Activated T-helper 17 cell treated with anti-CD3 and anti-CD28 coated beads, Interleukin-2, amount 50 U/mL, for 72 hours (primary cell): ENCODE results near the gene PRG2. TPM values are rescaled to one million over a fixed set of nuclear protein-coding genes. Genes with fewer than 3 reads are reported as not detected.

Experiments used
- ATAC-seq: fragments of 150-1000 bp; cut with Tn5 transposase; replicated peaks from 2 replicates; pipeline ENCODE4 v1.10.0; 2021; ENCODE audit warnings: mild to moderate bottlenecking, moderate library complexity
- H3K27ac Mint-ChIP-seq: one replicate; pipeline ENCODE4 v1.8.0; 2022; ENCODE audit warnings: mixed read lengths
- H3K27me3 Mint-ChIP-seq: one replicate; pipeline ENCODE4 v1.8.0; 2022; ENCODE audit warnings: mixed read lengths
- H3K36me3 Mint-ChIP-seq: one replicate; pipeline ENCODE4 v1.8.0; 2022; ENCODE audit warnings: low read depth, mild to moderate bottlenecking, mixed read lengths
- H3K4me1 Mint-ChIP-seq: one replicate; pipeline ENCODE4 v1.8.0; 2022; ENCODE audit warnings: mixed read lengths
- H3K4me3 Mint-ChIP-seq: one replicate; pipeline ENCODE4 v1.8.0; 2022; ENCODE audit warnings: mild to moderate bottlenecking, mixed read lengths
- H3K9me3 Mint-ChIP-seq: one replicate; pipeline ENCODE4 v1.8.0; 2022; ENCODE audit warnings: mixed read lengths
- total RNA-seq, 2 donors: library from RNA; stranded (reverse); gene quantifications; one replicate each; pipeline ENCODE4 v1.2.3, GENCODE V29; 2022

PRG2 gene
- total RNA-seq, 2 donors from 2014 or later, result 2.2 to 6.2 TPM

DNA sequence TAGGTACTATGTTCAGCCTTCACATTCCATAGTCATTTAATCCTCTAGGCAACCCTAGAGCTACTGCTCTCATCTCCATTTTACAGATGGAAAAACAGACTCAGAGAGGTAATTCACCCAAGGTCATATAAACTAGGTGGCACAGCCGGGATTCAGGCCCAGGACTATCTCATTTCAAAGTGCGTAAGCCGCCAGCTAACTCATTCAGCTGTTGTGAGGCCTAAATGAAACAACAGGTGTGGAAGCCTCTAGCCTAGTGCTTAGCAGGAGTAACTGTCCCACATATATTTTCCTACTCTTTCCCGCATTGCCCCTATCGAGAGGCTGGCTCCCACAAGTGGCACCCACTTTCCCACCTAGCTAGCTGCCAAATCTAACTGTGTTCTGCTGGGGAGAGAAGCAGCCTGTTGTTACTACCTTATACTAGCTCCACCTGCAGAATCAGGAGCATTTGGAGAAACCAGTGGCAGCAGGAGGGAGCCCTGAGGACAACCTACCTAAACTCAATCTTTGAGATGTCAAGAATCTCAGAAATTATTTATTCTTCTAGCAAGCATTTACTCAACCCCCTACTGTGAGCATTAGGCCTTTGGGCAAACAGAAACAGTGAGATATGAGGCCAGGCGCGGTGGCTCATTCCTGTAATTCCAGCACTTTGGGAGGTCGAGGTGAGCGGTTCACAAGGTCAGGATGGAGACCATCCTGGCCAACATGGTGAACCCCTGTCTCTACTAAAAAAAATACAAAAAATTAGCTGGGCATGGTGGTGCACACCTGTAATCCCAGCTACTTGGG, 30.4 kb downstream of the PRG2 start:
- Mint-ChIP-seq H3K27me3 (peaks cover 8% of the 10 kb centered on the region), H3K27ac (no peak overlapping the region), H3K9me3 (no peaks in the 10 kb centered on the region), H3K36me3 (no peaks in the 10 kb centered on the region), H3K4me1 (no peaks in the 10 kb centered on the region), H3K4me3 (no peak overlapping the region)
- ATAC-seq, result no peak

DNA sequence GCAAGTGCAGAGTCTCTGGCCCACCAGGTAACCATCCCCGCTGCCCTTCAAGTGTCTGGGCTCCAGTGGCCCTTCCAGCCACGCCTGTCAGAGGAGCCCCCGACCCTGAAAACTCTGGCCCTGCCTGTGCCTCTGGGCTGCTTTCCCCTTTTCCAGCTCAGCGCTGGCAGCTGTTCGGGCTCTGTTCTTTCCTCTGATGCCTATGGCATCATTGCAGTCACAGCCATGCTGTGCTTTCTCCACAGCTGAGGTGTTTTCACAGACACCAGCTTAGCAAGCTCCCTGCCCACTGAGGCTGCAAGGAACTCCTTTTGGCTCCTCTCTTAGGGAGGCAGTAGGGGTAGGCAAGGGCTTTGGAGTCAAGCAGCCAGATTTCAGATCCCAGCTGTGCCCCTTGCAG, 31.1 kb downstream of the PRG2 start:
- no peak overlapping the region for H3K27ac Mint-ChIP-seq
- H3K9me3 Mint-ChIP-seq, result no peaks in the 10 kb centered on the region
- no peak for ATAC-seq
- no peaks in the 10 kb centered on the region for H3K4me1 Mint-ChIP-seq
- no peak overlapping the region for H3K4me3 Mint-ChIP-seq
- H3K27me3 Mint-ChIP-seq, result peaks cover 13% of the 10 kb centered on the region
- no peaks in the 10 kb centered on the region for H3K36me3 Mint-ChIP-seq

DNA sequence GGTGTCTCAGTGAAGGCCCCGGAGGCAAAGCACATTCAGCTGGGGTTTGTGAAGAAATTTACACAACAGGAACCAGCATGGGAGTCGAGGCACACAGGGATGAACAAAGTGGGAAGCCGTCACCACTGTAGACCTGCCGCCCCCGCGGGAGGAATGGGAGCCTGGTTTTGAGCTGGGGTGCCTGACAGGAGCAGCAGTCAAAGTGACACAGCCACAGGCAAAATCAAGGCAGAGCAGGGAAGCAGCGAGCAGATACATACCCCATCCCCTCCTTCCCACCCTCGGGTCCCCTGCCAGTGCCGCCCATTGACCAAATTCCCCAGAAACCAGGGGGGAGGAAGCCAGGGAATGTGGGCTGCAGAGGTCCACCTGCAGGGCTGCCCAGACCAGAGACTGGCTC, 31.5 kb downstream of the PRG2 start:
- no peak for ATAC-seq
- Mint-ChIP-seq H3K27me3 (peaks cover 15% of the 10 kb centered on the region), H3K9me3 (no peaks in the 10 kb centered on the region), H3K36me3 (no peaks in the 10 kb centered on the region), H3K27ac (no peak overlapping the region), H3K4me1 (no peaks in the 10 kb centered on the region), H3K4me3 (no peak overlapping the region)

DNA sequence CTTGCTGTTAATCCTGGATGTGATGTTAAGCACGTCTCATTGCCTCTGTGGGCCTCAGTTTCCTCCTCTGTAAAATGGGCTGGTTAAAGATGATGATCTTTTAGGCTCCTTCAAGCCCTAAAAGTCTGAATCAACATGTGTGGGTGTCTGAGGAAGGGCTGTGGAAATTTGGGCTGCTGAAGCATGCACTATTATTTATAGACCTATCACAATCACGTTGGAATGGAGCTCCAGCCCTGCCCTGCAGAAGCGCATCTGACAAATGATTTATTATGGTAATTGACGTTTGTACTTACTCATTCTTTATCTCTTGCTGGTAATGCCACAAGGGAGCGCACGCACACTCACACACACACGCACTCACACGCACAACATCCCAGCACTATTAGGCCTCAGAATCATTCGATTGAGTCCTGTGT, 31.9 kb downstream of the PRG2 start:
- Mint-ChIP-seq H3K4me1 (no peaks in the 10 kb centered on the region), H3K36me3 (no peaks in the 10 kb centered on the region), H3K27ac (no peak overlapping the region), H3K9me3 (no peaks in the 10 kb centered on the region), H3K4me3 (no peak overlapping the region), H3K27me3 (peaks cover 15% of the 10 kb centered on the region)
- ATAC-seq, result peak; percentile 26

DNA sequence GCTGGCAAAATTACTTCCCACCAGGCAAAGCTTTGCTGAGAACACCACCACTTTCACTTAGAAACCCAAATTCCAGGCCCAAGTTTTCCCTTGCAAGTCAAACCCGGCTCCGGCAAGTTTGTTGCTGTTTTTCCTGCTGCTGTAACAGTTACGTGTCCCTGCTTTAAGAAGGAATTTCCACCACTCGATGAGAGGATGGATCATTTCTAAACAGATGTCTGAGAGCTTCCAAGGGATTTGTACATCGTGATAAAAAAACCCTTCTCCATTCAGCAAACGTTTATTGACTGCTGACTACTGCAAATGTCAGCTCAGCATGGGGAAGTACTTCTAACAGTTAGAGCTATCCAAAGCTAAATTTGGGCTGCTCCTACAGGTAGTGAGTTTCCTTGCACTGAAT, 32.6 kb downstream of the PRG2 start:
- Mint-ChIP-seq H3K9me3 (no peaks in the 10 kb centered on the region), H3K36me3 (no peaks in the 10 kb centered on the region), H3K27me3 (peaks cover 9% of the 10 kb centered on the region), H3K27ac (no peak overlapping the region), H3K4me1 (no peaks in the 10 kb centered on the region), H3K4me3 (no peak overlapping the region)
- ATAC-seq, result no peak

DNA sequence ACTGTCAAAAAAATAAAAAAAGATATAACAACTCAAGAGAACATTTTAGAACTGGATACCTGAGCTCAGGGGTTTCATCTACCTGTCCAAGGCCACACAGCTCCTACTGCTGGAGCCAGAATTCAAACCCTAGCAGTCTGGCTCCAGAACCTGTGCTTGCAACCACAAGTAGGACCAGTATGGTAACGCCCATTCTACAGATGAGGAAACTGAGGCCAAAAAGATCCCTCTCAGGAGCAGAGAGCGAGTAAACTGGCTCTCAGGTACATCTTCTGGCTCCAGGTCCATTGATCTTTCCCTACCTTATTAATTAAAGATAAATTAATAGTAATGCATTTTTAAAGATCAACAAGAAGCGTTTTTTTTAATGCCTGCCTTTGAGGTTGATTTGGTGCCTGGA, 33.1 kb downstream of the PRG2 start:
- no peak for ATAC-seq
- Mint-ChIP-seq H3K4me3 (no peak overlapping the region), H3K27me3 (peaks cover 7% of the 10 kb centered on the region), H3K27ac (no peak overlapping the region), H3K9me3 (no peaks in the 10 kb centered on the region), H3K4me1 (no peaks in the 10 kb centered on the region), H3K36me3 (no peaks in the 10 kb centered on the region)

DNA sequence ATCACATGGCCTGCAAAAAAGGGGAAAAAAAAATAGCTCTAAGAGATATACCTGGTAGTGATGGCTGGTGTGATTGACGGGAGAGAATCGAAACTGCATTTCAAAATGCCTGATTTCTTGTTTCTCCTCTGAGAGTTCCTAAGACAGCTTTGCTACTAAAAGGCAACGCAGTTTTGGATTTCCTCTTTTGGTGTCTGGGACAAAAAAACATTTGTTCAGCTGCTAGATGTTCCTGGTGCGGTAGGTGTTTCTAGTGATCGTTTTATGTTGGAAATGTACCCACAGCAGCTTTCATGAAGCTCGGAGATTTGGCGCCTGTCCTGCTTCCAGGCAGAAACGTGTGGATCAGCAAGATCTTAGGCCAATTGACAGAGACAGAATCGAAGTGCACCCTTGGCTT, 34.2 kb downstream of the PRG2 start:
- H3K27ac Mint-ChIP-seq, result no peak overlapping the region
- H3K4me1 Mint-ChIP-seq, result no peaks in the 10 kb centered on the region
- H3K27me3 Mint-ChIP-seq, result peaks cover 7% of the 10 kb centered on the region
- no peak for ATAC-seq
- no peaks in the 10 kb centered on the region for H3K36me3 Mint-ChIP-seq
- no peaks in the 10 kb centered on the region for H3K9me3 Mint-ChIP-seq
- no peak overlapping the region for H3K4me3 Mint-ChIP-seq

DNA sequence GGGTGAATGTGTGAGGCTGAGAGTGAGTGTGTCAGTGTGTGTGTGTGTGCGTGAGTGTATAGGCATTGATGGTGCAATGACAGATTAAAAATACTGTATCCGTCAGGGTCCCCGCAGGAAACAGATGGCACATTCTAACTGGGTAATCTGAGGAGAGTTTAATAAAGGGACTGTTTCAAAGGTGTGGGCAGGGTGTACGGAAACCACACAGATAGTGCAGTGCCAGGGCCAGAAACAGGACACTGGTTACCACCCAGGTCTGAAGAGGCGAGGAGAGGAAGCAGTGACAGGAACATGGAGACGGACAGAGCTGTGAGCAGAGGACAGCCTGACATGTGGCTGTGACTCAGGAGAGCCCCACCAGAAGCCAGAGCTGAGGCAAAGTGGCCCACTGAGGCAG, 35.8 kb downstream of the PRG2 start:
- Mint-ChIP-seq H3K4me3 (no peak overlapping the region), H3K27me3 (peaks cover 7% of the 10 kb centered on the region), H3K4me1 (no peaks in the 10 kb centered on the region), H3K36me3 (no peaks in the 10 kb centered on the region), H3K27ac (no peak overlapping the region), H3K9me3 (no peaks in the 10 kb centered on the region)
- no peak for ATAC-seq

DNA sequence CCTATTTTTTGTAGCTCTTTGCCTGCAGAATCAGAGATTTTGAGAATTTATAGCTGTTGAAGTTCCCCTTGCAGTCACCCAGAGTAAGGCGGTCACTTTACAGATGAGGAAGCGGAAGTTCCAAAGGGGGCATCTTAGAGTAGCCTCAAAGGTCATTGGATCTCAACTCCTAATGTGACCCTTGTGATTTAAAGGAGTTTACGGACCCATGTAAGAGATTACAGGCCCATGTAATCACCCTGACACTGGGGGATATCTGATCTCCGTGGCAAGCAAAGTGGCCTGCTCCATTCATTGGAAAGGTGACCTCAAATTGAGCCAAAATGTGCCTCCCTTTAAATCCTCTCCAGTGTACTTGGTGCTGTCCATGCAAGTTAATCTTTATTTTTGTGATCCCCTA, 36.6 kb downstream of the PRG2 start:
- H3K27ac Mint-ChIP-seq, result no peak overlapping the region
- H3K4me3 Mint-ChIP-seq, result no peak overlapping the region
- H3K36me3 Mint-ChIP-seq, result no peaks in the 10 kb centered on the region
- no peaks in the 10 kb centered on the region for H3K4me1 Mint-ChIP-seq
- no peaks in the 10 kb centered on the region for H3K9me3 Mint-ChIP-seq
- H3K27me3 Mint-ChIP-seq, result peaks cover 7% of the 10 kb centered on the region
- no peak for ATAC-seq

DNA sequence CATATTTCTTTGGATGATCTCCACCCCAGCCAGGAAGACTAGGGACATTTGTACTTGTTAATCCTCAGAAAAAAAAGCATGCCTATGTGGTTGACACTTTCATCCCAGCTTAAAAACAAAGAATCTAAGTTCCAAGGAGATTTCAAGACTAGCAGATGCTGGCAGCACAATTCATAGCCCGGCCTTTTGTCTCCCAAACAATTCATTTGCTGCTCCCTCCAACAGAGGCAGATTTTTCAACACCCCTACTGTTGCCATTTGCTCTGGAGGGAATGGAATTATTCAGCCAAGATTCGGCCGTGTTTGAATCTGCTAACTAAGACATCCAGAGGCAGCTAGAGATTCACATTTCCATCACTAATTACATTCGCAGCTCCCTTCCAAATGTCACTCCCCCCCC, 37.0 kb downstream of the PRG2 start:
- no peaks in the 10 kb centered on the region for H3K9me3 Mint-ChIP-seq
- H3K27ac Mint-ChIP-seq, result no peak overlapping the region
- no peaks in the 10 kb centered on the region for H3K36me3 Mint-ChIP-seq
- H3K27me3 Mint-ChIP-seq, result peaks cover 7% of the 10 kb centered on the region
- H3K4me3 Mint-ChIP-seq, result no peak overlapping the region
- no peak for ATAC-seq
- H3K4me1 Mint-ChIP-seq, result no peaks in the 10 kb centered on the region

DNA sequence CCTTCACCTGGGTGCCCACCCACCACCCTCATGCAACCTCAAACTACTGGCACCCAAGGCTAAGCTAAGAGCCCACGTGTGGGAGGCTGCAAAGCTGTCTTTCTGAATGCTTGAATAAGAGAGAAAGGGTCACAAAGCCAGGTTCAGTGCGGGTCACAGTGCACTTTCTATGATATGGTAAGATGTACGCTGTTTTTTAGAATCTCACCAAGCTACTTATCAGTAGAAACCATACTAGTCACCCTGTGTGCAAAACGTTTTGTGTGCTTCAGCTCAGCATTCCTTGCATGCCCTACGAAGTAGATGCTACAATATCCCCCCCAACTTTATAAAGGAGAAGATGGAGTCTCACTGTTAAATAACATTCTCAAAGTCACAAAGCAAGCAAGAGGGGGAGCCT, 37.4 kb downstream of the PRG2 start:
- no peak for ATAC-seq
- H3K9me3 Mint-ChIP-seq, result no peaks in the 10 kb centered on the region
- H3K36me3 Mint-ChIP-seq, result no peaks in the 10 kb centered on the region
- no peak overlapping the region for H3K27ac Mint-ChIP-seq
- peaks cover 7% of the 10 kb centered on the region for H3K27me3 Mint-ChIP-seq
- H3K4me1 Mint-ChIP-seq, result no peaks in the 10 kb centered on the region
- no peak overlapping the region for H3K4me3 Mint-ChIP-seq

DNA sequence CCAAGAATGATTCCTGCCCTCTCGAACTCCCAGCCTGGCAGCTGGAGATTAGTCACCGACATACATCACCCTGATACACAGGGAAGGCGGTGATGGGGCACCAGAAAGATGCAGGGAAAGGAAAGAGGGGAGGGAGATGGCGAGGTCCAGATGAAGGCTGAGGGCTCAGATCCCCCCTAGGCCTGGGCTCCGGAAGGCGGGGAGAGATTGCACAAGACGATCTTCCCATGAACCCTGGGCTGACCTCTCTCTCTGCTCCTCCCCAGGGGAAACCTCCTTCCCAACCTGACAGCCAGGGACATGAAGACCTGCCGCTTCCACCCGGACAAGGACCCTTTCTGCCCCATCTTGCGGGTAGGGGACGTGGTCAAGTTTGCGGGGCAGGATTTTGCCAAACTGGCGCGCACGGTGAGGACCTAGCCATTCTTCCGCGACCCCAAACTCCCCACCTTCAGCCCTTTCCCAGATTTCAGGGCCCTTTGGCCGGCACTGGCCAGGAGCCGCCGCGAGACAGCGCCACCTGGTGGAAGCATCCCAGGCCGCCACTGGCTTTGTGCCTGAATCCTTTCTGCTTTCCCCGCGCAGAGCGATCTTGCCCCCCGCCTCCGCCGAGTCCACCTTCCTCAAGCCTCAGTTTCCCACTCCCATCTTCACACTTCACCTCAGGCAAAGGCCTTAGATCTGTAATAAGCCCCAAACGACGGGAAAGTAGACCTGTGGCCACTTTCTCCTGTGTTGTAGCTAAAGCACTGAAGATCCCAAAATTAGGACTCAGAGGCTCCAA, 40.8 kb downstream of the PRG2 start:
- H3K4me3 Mint-ChIP-seq, result no peak overlapping the region
- H3K9me3 Mint-ChIP-seq, result no peaks in the 10 kb centered on the region

DNA sequence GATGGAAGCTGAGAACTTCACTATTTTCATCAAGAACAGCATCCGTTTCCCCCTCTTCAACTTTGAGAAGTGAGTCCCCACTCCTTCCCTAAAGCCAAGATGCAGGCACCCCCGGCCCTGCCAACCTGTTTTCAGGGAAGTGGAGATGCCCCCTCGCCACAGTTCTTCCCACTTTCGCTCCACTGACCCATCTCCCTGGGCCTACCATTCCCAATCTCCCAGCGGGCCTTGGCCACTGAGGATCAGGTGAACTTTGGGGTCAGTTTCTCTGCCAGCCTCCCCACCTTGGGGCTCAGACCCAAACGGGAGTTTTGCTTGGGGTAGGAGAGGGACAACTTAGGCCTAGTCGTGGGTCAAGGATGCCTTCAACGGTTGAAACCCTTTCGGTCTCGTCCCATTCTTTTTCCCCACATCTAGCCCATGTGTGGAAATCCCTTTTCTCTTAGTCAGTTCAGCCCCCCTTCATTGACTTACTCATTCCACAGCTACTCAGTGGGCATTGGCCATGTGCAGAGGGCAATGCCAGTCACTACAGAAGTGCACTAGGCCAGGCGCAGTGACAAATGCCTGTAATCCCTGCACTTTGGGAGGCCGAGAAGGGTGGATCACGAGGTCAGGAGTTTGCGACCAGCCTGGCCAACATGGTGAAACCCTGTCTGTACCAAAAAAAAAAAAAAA, 41.7 kb downstream of the PRG2 start:
- Mint-ChIP-seq H3K36me3 (no peaks in the 10 kb centered on the region), H3K27ac (no peak overlapping the region), H3K4me3 (no peak overlapping the region), H3K9me3 (no peaks in the 10 kb centered on the region), H3K4me1 (peaks cover 8% of the 10 kb centered on the region), H3K27me3 (no peaks in the 10 kb centered on the region)
- no peak for ATAC-seq

More for the DNA sequence above, 40.8 kb downstream of the PRG2 start:
- Mint-ChIP-seq H3K27me3 (peaks cover 4% of the 10 kb centered on the region), H3K4me1 (peaks cover 8% of the 10 kb centered on the region), H3K36me3 (no peaks in the 10 kb centered on the region), H3K27ac (no peak overlapping the region)
- ATAC-seq, result peak; percentile 65

DNA sequence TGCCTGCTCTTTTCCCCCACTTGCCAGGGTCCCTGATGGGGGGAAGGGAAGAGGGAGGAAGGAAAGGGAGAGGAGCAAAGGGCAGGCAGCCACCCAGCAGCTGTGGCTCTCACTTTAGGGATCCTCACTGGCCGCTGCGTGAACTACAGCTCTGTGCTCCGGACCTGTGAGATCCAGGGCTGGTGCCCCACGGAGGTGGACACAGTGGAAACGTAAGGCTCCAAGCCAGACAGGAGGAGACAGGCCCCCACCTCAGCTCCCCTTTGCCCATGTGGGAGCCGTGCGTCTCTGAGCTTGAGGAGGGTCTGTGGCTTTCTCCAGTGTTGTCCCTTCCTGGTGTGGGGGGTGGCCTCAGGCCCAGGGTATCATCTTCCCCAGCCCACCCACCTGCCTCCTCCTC, 42.4 kb downstream of the PRG2 start:
- ATAC-seq, result no peak
- H3K27ac Mint-ChIP-seq, result peak overlapping the region; percentile 31
- no peak overlapping the region for H3K4me3 Mint-ChIP-seq
- H3K9me3 Mint-ChIP-seq, result no peaks in the 10 kb centered on the region
- H3K36me3 Mint-ChIP-seq, result no peaks in the 10 kb centered on the region
- H3K4me1 Mint-ChIP-seq, result peaks cover 8% of the 10 kb centered on the region
- H3K27me3 Mint-ChIP-seq, result no peaks in the 10 kb centered on the region

DNA sequence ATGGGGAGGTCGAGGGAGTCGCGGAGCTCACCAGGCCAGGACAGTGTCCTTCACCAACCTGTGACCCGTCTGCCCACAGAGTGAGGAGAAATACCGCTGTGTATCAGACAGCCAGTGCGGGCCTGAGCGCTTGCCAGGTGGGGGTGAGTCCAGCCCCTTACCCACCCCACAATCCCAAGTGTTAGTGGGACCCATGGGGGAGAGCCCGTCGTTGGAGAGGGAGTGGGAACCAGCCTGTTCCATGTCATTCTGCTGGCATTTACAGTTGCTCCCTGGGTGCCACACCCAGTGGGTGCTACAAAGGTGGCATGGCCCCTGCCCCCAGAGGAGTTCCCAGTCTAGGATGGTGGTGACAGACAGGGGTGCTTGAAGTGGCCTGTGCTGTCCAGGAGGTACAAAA, 43.1 kb downstream of the PRG2 start:
- Mint-ChIP-seq H3K36me3 (no peaks in the 10 kb centered on the region), H3K9me3 (no peaks in the 10 kb centered on the region), H3K27ac (peak overlapping the region; percentile 31), H3K27me3 (no peaks in the 10 kb centered on the region), H3K4me1 (peaks cover 8% of the 10 kb centered on the region), H3K4me3 (no peak overlapping the region)
- ATAC-seq, result no peak
